ENCODE measurements around the gene ZNHIT3. TPM values are rescaled to one million over a fixed set of nuclear protein-coding genes. Genes with fewer than 3 reads are reported as not detected.

ZNHIT3 gene
- polyA plus RNA-seq, 1 experiment, result 74.0 TPM

- ChIA-PET POLR2A (no interaction called here), CTCF (no interaction called here)
Observed at GRCh38 chr17:36511216-36511615, 24.7 kb downstream of the ZNHIT3 start.

GRCh38 chr17:36512641-36513040 lies 26.2 kb downstream of the ZNHIT3 start:
- POLR2A ChIA-PET, result no interaction called here
- CTCF ChIA-PET, result no interaction called here
- Histone ChIP-seq H3K27me3 (ENCODE audit: control insufficient read depth, insufficient read depth, low read length) (no peaks in the 10 kb centered on the region), H3K27ac (ENCODE audit: low read depth, low read length) (no peak overlapping the region), H3K4me3 (ENCODE audit: low read depth, low read length) (no peak overlapping the region), H3K9me3 (ENCODE audit: control insufficient read depth, insufficient read depth, low read length) (no peaks in the 10 kb centered on the region)
- no peak for DNase-seq (ENCODE audit: low read depth, low spot score)
- TF ChIP-seq CTCF (IDR thresholded peaks at IDR 0.05; ENCODE audit: low read depth, low read length), result no peak

More at GRCh38 chr17:36511216-36511615, 24.7 kb downstream of the ZNHIT3 start:
- H3K27ac ChIP-seq (ENCODE audit: low read depth, low read length), result no peak overlapping the region
- H3K9me3 ChIP-seq (ENCODE audit: control insufficient read depth, insufficient read depth, low read length), result no peaks in the 10 kb centered on the region
- H3K4me3 ChIP-seq (ENCODE audit: low read depth, low read length), result no peak overlapping the region
- H3K27me3 ChIP-seq (ENCODE audit: control insufficient read depth, insufficient read depth, low read length), result no peaks in the 10 kb centered on the region
- DNase-seq (ENCODE audit: low read depth, low spot score), result no peak
- no peak for TF ChIP-seq CTCF (IDR thresholded peaks at IDR 0.05; ENCODE audit: low read depth, low read length)

DNA sequence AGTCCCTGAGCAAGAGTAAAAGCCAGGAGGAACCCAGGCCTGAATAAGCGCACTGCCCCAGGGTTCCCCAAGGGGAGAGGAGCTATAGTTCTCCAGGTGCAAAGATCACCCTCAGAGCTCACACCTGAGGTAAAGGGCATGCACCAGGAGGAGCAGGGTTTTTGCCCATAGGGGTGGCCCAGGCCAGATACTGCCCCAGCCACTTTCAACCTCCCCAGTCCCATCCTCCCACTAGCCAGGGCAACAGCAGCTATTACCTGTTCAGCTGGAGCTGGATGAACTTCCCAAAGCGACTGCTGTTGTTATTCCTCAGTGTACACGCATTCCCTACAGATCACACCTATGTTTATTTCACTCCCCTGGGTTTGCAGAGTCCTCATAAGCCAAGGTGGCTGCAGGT lies 28.4 kb downstream of the ZNHIT3 start:
- Histone ChIP-seq H3K27ac (ENCODE audit: low read depth, low read length) (no peak overlapping the region), H3K27me3 (ENCODE audit: control insufficient read depth, insufficient read depth, low read length) (no peaks in the 10 kb centered on the region), H3K4me3 (ENCODE audit: low read depth, low read length) (no peak overlapping the region), H3K9me3 (ENCODE audit: control insufficient read depth, insufficient read depth, low read length) (no peaks in the 10 kb centered on the region)
- TF ChIP-seq CTCF (IDR thresholded peaks at IDR 0.05; ENCODE audit: low read depth, low read length), result no peak
- ChIA-PET CTCF (no interaction called here), POLR2A (no interaction called here)
- no peak for DNase-seq (ENCODE audit: low read depth, low spot score)

DNA sequence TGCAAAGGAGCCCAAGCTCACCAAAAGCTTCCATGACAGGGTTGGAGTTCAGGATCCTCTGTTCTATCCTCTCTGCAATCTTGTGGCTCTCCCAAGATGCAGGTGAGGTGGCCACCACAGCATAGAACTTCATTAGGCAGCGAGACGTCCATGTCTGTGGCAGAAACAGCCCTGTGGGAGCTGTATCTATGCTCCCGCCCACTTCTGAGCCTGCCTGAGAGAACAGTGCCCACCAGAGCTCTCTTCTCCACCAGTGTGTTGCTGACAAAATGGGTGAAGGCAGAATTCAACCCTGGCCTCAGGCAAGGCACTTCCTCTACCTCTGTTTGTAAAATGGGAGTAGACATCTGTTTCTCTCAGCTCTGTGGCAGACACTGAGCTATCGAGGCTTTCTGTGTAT lies 29.4 kb downstream of the ZNHIT3 start:
- ChIA-PET POLR2A (no interaction called here), CTCF (no interaction called here)
- H3K4me3 ChIP-seq (ENCODE audit: low read depth, low read length), result no peak overlapping the region
- DNase-seq (ENCODE audit: low read depth, low spot score), result no peak
- no peaks in the 10 kb centered on the region for H3K9me3 ChIP-seq (ENCODE audit: control insufficient read depth, insufficient read depth, low read length)
- H3K27ac ChIP-seq (ENCODE audit: low read depth, low read length), result no peak overlapping the region
- no peaks in the 10 kb centered on the region for H3K27me3 ChIP-seq (ENCODE audit: control insufficient read depth, insufficient read depth, low read length)
- TF ChIP-seq CTCF (IDR thresholded peaks at IDR 0.05; ENCODE audit: low read depth, low read length), result no peak

GRCh38 chr17:36523113-36523512 lies 36.6 kb downstream of the ZNHIT3 start:
- ChIA-PET POLR2A (no interaction called here), CTCF (interaction anchor here (0.6 to 1.5 kb wide), 3 partner anchors 11 to 374 kb away, joined by 3 to 6 read pairs (median 5); partner anchors contain the start of genes MYO19 and PIGW)
- no peak overlapping the region for H3K27ac ChIP-seq (ENCODE audit: low read depth, low read length)
- no peak for DNase-seq (ENCODE audit: low read depth, low spot score)
- no peak overlapping the region for H3K4me3 ChIP-seq (ENCODE audit: low read depth, low read length)
- no peak for TF ChIP-seq CTCF (IDR thresholded peaks at IDR 0.05; ENCODE audit: low read depth, low read length)
- H3K9me3 ChIP-seq (ENCODE audit: control insufficient read depth, insufficient read depth, low read length), result no peaks in the 10 kb centered on the region
- no peaks in the 10 kb centered on the region for H3K27me3 ChIP-seq (ENCODE audit: control insufficient read depth, insufficient read depth, low read length)

Data from AG04450 (cell line).